Right ventricle myocardium inferior (tissue), 1 donor: ENCODE data around the gene CHN1. TPM values are rescaled to one million over a fixed set of nuclear protein-coding genes. Genes with fewer than 3 reads are reported as not detected.

Source experiments
- ATAC-seq: fragments of 200-7000 bp; cut with Tn5 transposase; one replicate; pipeline ENCODE4 v1.9.1; 2020; ENCODE audit warnings: mild to moderate bottlenecking, moderate library complexity
- DNase-seq: peaks from one replicate; pipeline ENCODE4 v3.0.0; 2021; ENCODE audit errors: missing footprints
- intact Hi-C: fragments of 100-400 bp; cut with DNase I; formaldehyde crosslinking; loops from one replicate; pipeline ENCODE4 v1.11.0; 2022
- total RNA-seq: library from RNA; stranded (reverse); fragmentation: NEBNext Ultra II Directional; extraction: Animal tissue kit (Norgen Biotek cat#: 25700); gene quantifications from one replicate; pipeline ENCODE4 v1.2.1, GENCODE V29; 2021
- donor health status: DM: no; HTN: yes; CAD: no; lungs with severe emphysema.

Gene CHN1
- total RNA-seq, 1 donor from 2014 or later = 11.7 TPM

GRCh38 chr2:174957050-174957449 is 48.1 kb downstream of the CHN1 start:
- ATAC-seq (no peak), DNase-seq (no peak)
- intact Hi-C loops = no loop called here

DNA sequence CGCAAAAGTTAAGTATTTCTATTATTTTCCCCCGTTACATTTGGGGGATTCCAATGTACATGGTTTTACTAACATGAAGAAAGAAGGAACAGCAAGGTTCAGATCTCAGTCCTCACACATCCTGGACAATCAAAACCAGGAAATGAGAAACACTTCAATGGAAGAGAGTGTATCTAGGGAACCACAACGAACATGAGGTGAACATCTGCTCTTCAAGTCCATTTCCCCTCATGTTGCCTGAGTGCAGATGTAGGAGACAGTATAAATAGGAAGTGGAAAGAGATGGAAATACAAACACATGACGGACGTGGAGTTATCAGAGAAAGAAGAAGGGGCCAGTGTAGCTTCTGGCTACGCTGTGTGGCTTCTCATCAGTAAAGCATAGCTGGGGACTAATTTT is 52.6 kb downstream of the CHN1 start:
- ATAC-seq = no peak
- intact Hi-C loops = no loop called here
- DNase-seq = no peak

DNA sequence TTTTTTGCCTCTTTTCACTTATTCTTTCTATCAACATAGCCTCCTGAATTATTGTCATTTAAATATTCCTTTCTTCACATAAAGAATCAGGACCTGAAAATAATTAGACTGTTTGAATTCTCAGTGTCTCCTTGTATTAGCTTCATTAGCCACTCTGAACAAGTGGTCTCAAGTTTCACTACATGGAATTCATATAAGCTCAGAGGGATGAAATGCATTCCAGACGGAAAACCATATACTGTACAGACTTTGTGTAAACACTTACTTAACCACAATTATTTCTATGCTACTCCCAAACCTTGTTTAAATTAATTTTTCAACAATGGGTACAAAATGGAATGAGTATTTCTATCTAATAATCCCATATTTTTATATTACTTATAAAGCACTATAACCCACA is 53.4 kb downstream of the CHN1 start:
- ATAC-seq = no peak
- intact Hi-C loops = no loop called here
- no peak for DNase-seq

DNA sequence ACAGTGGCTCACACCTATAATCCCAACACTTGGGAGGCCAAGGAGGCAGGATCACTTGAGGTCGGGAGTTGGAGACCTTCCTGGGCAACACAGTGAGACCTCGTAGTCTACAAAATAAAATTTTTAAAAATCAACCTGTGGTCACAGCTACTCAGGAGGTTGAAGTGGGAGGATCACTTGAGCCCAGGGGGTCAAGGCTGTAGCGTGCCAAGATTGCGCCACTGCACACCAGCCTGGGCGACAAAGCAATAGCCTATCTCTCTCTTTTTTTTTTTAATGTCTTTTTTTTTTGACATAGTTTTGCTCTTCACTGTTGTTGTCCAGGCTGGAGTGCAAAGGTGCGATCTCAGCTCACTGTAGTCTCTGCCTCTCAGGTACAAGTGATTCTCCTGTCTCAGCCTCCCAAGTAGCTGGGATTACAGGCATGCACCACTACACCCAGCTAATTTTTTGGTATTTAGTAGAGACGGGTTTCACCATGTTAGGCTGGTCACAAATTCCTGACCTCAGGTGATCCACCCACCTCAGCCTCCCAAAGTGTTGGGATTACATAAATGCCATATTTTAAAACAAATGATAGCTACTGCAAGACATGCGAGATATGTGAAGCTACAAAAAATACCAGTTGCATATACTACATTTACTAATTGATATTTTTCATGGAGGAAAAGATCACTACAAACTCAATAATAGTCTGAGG is 55.0 kb downstream of the CHN1 start:
- intact Hi-C loops = no loop called here
- DNase-seq (no peak), ATAC-seq (no peak)

DNA sequence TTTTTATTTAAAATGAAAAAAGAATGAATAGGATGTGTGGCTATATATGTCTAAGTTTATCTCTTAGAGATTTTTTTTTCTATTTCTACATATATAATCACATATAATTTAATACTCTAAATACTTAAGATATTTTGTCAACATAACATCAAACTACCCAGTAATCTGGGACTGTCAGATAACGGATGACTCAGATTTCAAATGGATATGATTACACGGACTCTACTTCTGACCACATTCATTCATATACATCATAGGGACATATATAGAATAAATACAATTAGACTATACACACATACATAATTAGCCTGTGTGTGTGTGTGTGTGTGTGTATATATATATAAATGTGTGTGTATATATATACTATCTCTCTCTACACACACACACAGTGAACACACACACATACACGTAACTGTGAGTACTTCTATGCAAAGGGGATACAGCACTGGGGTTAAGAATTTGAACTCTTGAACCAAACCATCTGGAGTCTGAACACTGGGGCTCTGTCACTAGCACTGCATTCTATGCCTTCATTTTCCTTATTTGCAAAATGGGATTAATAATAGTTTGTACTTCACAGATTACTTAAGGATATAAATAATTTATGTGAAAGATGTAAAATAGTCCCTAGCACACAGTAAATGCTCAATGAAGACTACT is 59.5 kb downstream of the CHN1 start:
- no peak for ATAC-seq
- DNase-seq = no peak

GRCh38 chr2:174939046-174939445 is 66.1 kb downstream of the CHN1 start:
- DNase-seq (no peak), ATAC-seq (no peak)
- intact Hi-C loops = no loop called here

More for the DNA sequence above, 59.5 kb downstream of the CHN1 start:
- intact Hi-C loops = no loop called here

GRCh38 chr2:174931724-174932123 is 73.5 kb downstream of the CHN1 start:
- intact Hi-C loops = no loop called here
- ATAC-seq (no peak), DNase-seq (no peak)

- intact Hi-C loops = no loop called here
- ATAC-seq = no peak
- DNase-seq = no peak
Observed at GRCh38 chr2:174929786-174930185, 75.4 kb downstream of the CHN1 start.

DNA sequence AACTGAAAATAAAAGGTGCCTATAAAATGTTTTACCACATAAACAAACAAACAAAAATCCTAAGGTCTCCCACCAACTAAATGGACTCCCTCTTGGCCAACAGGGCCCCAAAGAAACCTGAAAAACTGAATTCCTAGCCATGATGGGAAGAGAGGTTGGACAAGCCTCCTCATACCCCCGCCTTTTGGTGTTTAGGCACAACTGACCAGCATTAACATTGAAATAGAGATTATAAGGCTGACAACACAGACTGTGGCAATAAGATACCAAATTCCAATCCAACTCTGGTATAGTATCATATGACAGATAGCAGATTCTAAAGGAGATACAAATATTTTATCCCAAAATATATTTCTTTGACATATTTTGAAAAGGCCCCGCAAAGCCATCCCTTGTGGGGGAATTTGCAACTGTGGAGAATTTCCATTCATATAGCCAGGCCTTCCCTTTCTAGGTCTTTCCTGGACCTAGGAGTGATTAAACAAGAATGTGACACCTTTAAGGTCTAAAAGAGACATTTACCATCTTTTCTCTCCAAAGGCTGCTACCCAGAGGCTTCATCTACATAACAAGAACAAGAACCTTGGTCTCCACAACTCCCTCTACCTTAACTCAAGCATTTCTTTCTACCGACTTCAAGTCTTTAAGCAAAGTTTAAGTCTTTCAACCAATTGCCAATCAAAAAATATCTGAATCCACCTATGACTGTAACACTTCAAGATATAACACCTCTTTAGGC is 80.0 kb downstream of the CHN1 start:
- intact Hi-C loops = no loop called here
- ATAC-seq = no peak
- no peak for DNase-seq

GRCh38 chr2:174924061-174924693 is 81.0 kb downstream of the CHN1 start:
- no peak for DNase-seq
- intact Hi-C loops = no loop called here
- ATAC-seq = no peak

DNA sequence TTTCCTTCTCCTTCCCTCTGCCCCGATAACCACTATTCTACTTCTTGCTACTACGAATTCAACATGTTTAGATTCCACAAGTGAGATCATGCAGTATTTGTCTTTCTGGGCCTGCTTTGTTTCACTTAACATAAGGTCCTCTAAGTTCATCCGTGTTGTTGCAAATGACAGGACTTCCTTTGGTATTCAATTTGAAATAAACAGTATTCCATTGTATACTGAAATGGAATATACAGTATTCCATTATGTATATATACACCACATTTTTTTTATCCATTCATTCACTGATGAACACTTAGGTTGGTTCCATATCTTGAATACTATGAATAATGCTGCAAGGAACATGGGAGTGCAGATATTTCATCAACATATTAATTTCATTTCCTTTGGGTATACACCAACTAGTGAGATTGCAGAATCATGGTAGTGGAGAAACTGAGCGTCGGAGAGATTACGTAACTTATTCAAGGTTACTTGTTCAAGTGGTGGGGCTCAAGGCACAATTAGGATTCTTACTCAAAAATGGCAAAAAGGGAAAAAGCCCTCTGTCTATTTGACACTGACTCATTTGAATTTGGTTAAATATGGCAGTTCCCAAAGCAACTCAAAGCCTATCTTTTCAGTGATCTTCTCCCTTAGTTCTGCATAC is 85.1 kb downstream of the CHN1 start:
- intact Hi-C loops = no loop called here
- ATAC-seq (no peak), DNase-seq (no peak)

DNA sequence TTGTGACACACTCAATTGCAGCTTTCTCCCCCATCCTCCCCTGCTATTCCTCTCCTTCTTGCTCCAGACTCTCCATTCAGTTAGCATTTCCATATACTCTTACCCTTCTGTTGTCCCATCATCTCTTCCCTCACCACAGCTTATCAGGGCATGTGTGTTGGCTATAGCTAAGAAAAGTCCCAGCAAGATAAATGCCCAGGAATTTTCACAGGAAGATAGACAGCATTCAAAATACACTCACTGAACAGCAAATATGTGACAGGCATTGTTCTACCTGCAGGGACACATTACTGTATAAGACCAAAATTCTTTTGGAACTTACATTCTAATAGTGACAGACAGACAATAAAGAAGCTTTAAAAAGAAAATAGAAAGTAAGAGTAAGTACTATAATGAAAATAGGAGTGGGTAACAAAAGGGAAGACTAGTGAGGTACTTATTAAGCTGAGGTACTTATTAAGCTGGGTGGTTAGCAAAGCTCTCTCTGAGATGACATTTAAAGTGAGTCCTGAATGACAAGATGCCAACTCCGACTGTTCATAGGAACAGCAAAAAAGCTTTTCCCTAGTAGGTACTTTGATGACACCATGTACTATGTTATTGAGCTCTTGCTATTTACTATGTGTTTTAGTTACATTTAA is 86.2 kb downstream of the CHN1 start:
- DNase-seq (no peak), ATAC-seq (no peak)
- intact Hi-C loops = no loop called here

DNA sequence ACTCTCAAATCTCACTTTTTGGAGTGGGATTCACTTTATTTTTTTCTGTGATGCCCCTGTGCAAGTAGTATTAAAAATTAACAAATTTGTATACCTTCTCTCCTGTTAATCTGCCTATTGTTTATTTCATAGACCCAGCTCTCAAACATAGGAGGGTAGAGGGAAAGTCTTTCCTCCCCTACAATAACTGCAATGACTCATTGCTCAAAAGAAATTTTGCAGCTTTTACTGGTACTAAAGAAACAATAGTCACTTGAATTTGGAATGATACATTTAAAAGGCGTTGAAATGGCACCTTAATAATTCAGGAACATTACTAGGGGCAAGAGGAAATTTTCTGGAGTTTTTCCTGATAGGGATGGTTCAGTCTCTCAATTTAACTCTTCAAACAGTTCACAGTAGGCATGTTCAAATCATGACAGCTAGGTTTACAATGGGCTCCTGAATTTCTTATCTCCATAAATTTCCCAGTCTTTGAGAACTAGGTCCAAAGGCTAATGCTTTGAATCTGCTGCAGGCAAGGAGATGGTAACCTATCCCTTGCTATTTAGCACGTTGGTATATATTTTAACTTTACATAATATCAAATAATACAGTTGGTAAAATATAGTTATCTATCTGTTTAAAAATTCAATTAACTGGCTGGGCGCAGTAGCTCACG is 88.8 kb downstream of the CHN1 start:
- DNase-seq = no peak
- intact Hi-C loops = no loop called here
- ATAC-seq = no peak

GRCh38 chr2:174914853-174915760 is 90.1 kb downstream of the CHN1 start:
- ATAC-seq (no peak), DNase-seq (peak; percentile 75)
- intact Hi-C loops = no loop called here

- ATAC-seq = no peak
- no peak for DNase-seq
Observed at GRCh38 chr2:174908284-174908683, 96.9 kb downstream of the CHN1 start.

GRCh38 chr2:174903264-174903556 is 102.0 kb downstream of the CHN1 start:
- DNase-seq (no peak), ATAC-seq (no peak)
- intact Hi-C loops = no loop called here

More at GRCh38 chr2:174908284-174908683, 96.9 kb downstream of the CHN1 start:
- intact Hi-C loops = no loop called here

DNA sequence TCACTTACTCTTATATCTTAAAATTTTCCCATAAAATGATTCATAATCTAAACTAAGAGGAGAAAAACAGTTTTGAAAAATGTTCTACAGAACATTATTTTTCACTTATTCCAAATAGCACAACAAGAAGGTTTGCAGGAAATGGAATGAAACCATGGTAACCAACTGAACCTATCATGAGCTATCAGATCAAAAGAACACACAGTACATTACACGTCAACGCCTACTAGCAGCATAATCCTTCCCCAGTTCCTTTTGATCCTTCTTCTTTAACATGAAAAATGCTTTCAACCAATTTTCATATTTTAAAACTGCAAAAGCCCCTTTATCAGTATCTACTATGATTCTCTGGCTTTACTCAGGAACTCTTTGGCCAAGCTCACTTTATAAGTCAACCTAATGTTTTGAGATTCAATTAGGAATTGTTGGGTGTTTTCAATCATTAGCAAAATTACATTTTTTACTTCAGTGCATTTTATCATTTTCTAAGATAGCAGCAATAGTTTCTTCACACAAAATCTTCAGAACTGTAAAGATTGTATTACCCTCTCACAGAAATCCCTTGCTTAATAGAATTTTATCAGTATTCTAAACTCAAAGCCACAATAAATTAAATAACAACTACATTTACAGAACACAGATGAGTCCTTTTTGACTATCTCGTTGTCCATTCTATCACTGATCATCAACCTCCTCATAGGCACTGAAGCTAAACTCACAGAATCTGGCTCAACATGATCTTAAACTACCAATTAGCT is 102.5 kb downstream of the CHN1 start:
- intact Hi-C loops = no loop called here
- ATAC-seq (no peak), DNase-seq (no peak)
